A549 (cell line): ENCODE measurements around the gene COPB2. TPM values are rescaled to one million over a fixed set of nuclear protein-coding genes. Genes with fewer than 3 reads are reported as not detected.

ENCODE experiments used
- ATAC-seq, 2 experiments: fragments of 200-7000 bp in 1 of 2; fragments of >200 bp in 1 of 2; cut with Nextera tagmentation in 1 of 2; cut with Tn5 transposase in 1 of 2; 3 replicates each; pipeline versions ENCODE4 v1.8.0 to v1.9.1; 2018 to 2020; ENCODE audit warnings: mild to moderate bottlenecking in 1 of 2, moderate library complexity in 1 of 2
- CTCF ChIA-PET: fragments of 300-600 bp; sonication (Branson Sonifier 250); formaldehyde crosslinking; extraction: SDS; loops from one replicate; lab custom pipeline; 2021; ENCODE audit warnings: antibody characterized with exemption, inconsistent platforms; lab: Yijun Ruan, JAX
- POLR2A ChIA-PET: fragments of 350-600 bp; formaldehyde crosslinking; extraction: SDS; loops from one replicate; lab custom pipeline; 2021; ENCODE audit warnings: antibody characterized with exemption, inconsistent platforms; lab: Yijun Ruan, JAX
- DNase-seq, 2 experiments: peaks; one replicate each; pipeline versions ENCODE4 v3.0.0 to v3.0.0-alpha.2; 2011 to 2016; ENCODE audit warnings: low read depth in 1 of 2, low spot score in 1 of 2
- FAIRE-seq: peaks from 2 replicates; lab custom pipeline; 2011; peaks lifted over from hg19 to GRCh38; lab: Jason Lieb, UNC
- H3K27ac ChIP-seq, 2 experiments: fragments of >200 bp; sonication (Bioruptor Twin); formaldehyde crosslinking; 3 replicates each; pipeline ENCODE4 v1.5.1; 2016 to 2017
- H3K4me1 ChIP-seq: fragments of >200 bp; sonication (Bioruptor Twin); formaldehyde crosslinking; 3 replicates; pipeline ENCODE4 v1.6.1; 2016
- H3K4me2 ChIP-seq: fragments of >200 bp; sonication (Bioruptor Twin); formaldehyde crosslinking; 3 replicates; pipeline ENCODE4 v1.6.1; 2016
- H3K4me3 ChIP-seq: fragments of >200 bp; sonication (Bioruptor Twin); formaldehyde crosslinking; 3 replicates; pipeline ENCODE4 v1.5.1; 2016
- H3K9me3 ChIP-seq: fragments of >200 bp; sonication (Bioruptor Twin); formaldehyde crosslinking; 3 replicates; pipeline ENCODE4 v1.6.1; 2016
- ATOH8 ChIP-seq: fragments of 250-450 bp; sonication (Bioruptor Pico); IDR thresholded peaks from 2 replicates; pipeline ENCODE4 v1.5.0; 2020; ENCODE audit warnings: low read depth, mild to moderate bottlenecking, moderate library complexity
- CEBPB ChIP-seq, 2 experiments: fragments of >200 bp in 1 of 2; sonication (Bioruptor Twin) in 1 of 2; formaldehyde crosslinking in 1 of 2; IDR thresholded peaks; 2 replicates each; pipeline ENCODE4 v1.6.1; 2012 to 2016
- CHD2 ChIP-seq: fragments of 150-350 bp; IDR thresholded peaks from 2 replicates; pipeline ENCODE4 v1.6.1; 2014; ENCODE audit warnings: low read length; ENCODE audit not compliant: partially characterized antibody
- CTCF ChIP-seq: fragments of >200 bp; sonication (Bioruptor Twin); formaldehyde crosslinking; IDR thresholded peaks from 3 replicates; pipeline ENCODE4 v1.5.1; 2016
- E2F6 ChIP-seq: IDR thresholded peaks from 2 replicates; pipeline ENCODE4 v1.6.1; 2012; ENCODE audit warnings: low read depth, borderline replicate concordance
- EHF ChIP-seq: fragments of 250-450 bp; sonication (Bioruptor Pico); IDR thresholded peaks from 2 replicates; pipeline ENCODE4 v1.5.0; 2020; ENCODE audit warnings: mild to moderate bottlenecking
- EHMT2 ChIP-seq: fragments of 200-600 bp; sonication (generic); IDR thresholded peaks from 2 replicates; pipeline ENCODE4 v1.6.1; 2016; ENCODE audit warnings: antibody characterized with exemption, low read depth, mild to moderate bottlenecking, moderate library complexity
- ELK1 ChIP-seq: fragments of 150-350 bp; IDR thresholded peaks from 2 replicates; pipeline ENCODE4 v1.6.1; 2014; ENCODE audit warnings: low read depth, mild to moderate bottlenecking, low read length
- EP300 ChIP-seq, 2 experiments: fragments of >200 bp; sonication (Bioruptor Twin); formaldehyde crosslinking; IDR thresholded peaks; 2 replicates in 1 of 2; 3 replicates in 1 of 2; pipeline ENCODE4 v1.6.1; 2016 to 2017
- ESRRA ChIP-seq: fragments of 150-350 bp; IDR thresholded peaks from 2 replicates; pipeline ENCODE4 v1.6.1; 2014; ENCODE audit warnings: mild to moderate bottlenecking, low read length, borderline replicate concordance
- HEYL ChIP-seq: fragments of 250-450 bp; sonication (Bioruptor Pico); IDR thresholded peaks from 2 replicates; pipeline ENCODE4 v1.8.0; 2021; ENCODE audit warnings: mild to moderate bottlenecking, moderate library complexity
- HOXA7 ChIP-seq: fragments of 250-450 bp; sonication (Bioruptor Pico); IDR thresholded peaks from 2 replicates; pipeline ENCODE4 v1.5.0; 2020; ENCODE audit warnings: mild to moderate bottlenecking, moderate library complexity
- KDM5A ChIP-seq: fragments of 200-600 bp; sonication (generic); IDR thresholded peaks from 2 replicates; pipeline ENCODE4 v1.6.1; 2016; ENCODE audit warnings: antibody characterized with exemption, mild to moderate bottlenecking
- MAZ ChIP-seq: fragments of 150-350 bp; IDR thresholded peaks from 2 replicates; pipeline ENCODE4 v1.6.1; 2014; ENCODE audit warnings: antibody characterized with exemption, low read depth, low read length, borderline replicate concordance
- MYC ChIP-seq: IDR thresholded peaks from 2 replicates; pipeline ENCODE4 v1.6.1; 2012; ENCODE audit warnings: mild to moderate bottlenecking, inconsistent platforms, low read length, improper control_type of control experiment, borderline replicate concordance
- NFE2L2 ChIP-seq: fragments of 150-350 bp; conservative IDR thresholded peaks from 2 replicates; pipeline ENCODE4 v1.6.1; 2014; ENCODE audit warnings: low read length
- NPAS2 ChIP-seq: fragments of 250-450 bp; sonication (Bioruptor Pico); IDR thresholded peaks from 2 replicates; pipeline ENCODE4 v1.8.0; 2022; ENCODE audit warnings: mild to moderate bottlenecking, moderate library complexity, borderline replicate concordance
- RAD21 ChIP-seq, 2 experiments: fragments of >200 bp in 1 of 2; sonication (Bioruptor Twin) in 1 of 2; formaldehyde crosslinking in 1 of 2; IDR thresholded peaks in 1 of 2; conservative IDR thresholded peaks in 1 of 2; 2 replicates in 1 of 2; 3 replicates in 1 of 2; pipeline ENCODE4 v1.6.1; 2012 to 2018; ENCODE audit warnings: inconsistent platforms in 1 of 2
- RARB ChIP-seq: fragments of 250-450 bp; sonication (Bioruptor Pico); IDR thresholded peaks from 2 replicates; pipeline ENCODE4 v1.8.0; 2021; ENCODE audit warnings: mild to moderate bottlenecking, moderate library complexity
- RCOR1 ChIP-seq: fragments of 150-350 bp; IDR thresholded peaks from 2 replicates; pipeline ENCODE4 v1.6.1; 2014; ENCODE audit warnings: antibody characterized with exemption, low read length, low read depth
- RFX5 ChIP-seq: fragments of 450-650 bp; IDR thresholded peaks from 2 replicates; pipeline ENCODE4 v1.7.1; 2014; ENCODE audit warnings: antibody characterized with exemption, mild to moderate bottlenecking, moderate library complexity
- SREBF2 ChIP-seq: fragments of 450-650 bp; IDR thresholded peaks from 2 replicates; pipeline ENCODE4 v1.6.1; 2014; ENCODE audit warnings: mild to moderate bottlenecking, moderate library complexity
- TP53 ChIP-seq: fragments of 250-450 bp; sonication (Bioruptor Pico); IDR thresholded peaks from 2 replicates; pipeline ENCODE4 v1.5.0; 2021; ENCODE audit warnings: mild to moderate bottlenecking, moderate library complexity
- ZFP36 ChIP-seq: fragments of 450-650 bp; IDR thresholded peaks from 2 replicates; pipeline ENCODE4 v1.6.1; 2014; ENCODE audit warnings: borderline replicate concordance; ENCODE audit not compliant: partially characterized antibody
- ZSCAN20 ChIP-seq: fragments of 250-450 bp; sonication (Bioruptor Pico); IDR thresholded peaks from 2 replicates; pipeline ENCODE4 v1.8.0; 2022; ENCODE audit warnings: mild to moderate bottlenecking, moderate library complexity
- WGBS: methylation state at CpG from one replicate; pipeline ENCODE4 v1.1.6; 2017; ENCODE audit errors: missing lambda C conversion rate; 5-methylcytosine and 5-hydroxymethylcytosine counted together
- polyA plus RNA-seq, 4 experiments: library from polyadenylated mRNA; depleted of rRNA in 3 of 4; stranded (reverse); fragments of >200 nt; fragmentation: RNase III in 1 of 4; extraction: RNeasy Plus Mini Kit Qiagen cat#74134 plus additional on column Dnase treatment in 1 of 4; gene quantifications; 2 replicates in 3 of 4; 3 replicates in 1 of 4; pipeline ENCODE4 v1.2.3, GENCODE V29; 2011 to 2017

Gene COPB2
- polyA plus RNA-seq, 2 of the 4 experiments (the other 2 are of a cell fraction): 109 to 124 TPM

- CTCF ChIA-PET: interaction anchor here (0.6 to 3.0 kb wide), 2 partner anchors 158 to 213 kb away, joined by 3 to 18 read pairs; no protein-coding TSS in a partner anchor
- H3K4me3 ChIP-seq: no peak overlapping the region
- 55% methylated on average over 5 of the region's 5 CpGs for WGBS
- TF ChIP-seq SREBF2 (no peak), EP300 (IDR thresholded peaks at IDR 0.05) (no peak), NFE2L2 (no peak), CHD2 (no peak), MAZ (no peak), CTCF (no peak), RARB (CRISPR knock-in tag) (no peak), TP53 (CRISPR knock-in tag) (no peak)
- FAIRE-seq (no peak), DNase-seq (no peak), ATAC-seq (no peak)
- peaks cover 5% of the 10 kb centered on the region; the same call in 2 of the 3 replicates for H3K4me1 ChIP-seq
- H3K4me2 ChIP-seq: no peak overlapping the region
- H3K9me3 ChIP-seq: no peaks in the 10 kb centered on the region
- H3K27ac ChIP-seq: no peak overlapping the region
- POLR2A ChIA-PET: no interaction called here
These were observed 65.0 kb downstream of the COPB2 start for GRCh38 chr3:139324456-139324855.

- no peak overlapping the region for H3K27ac ChIP-seq
- FAIRE-seq (no peak), ATAC-seq (no peak), DNase-seq (no peak)
- ChIA-PET CTCF (interaction anchor here (10.6 kb wide), 1 partner anchor 211 kb away, joined by 55 read pairs; no protein-coding TSS in a partner anchor), POLR2A (no interaction called here)
- no peak for TF ChIP-seq RAD21 (conservative IDR thresholded peaks at IDR 0.05 in 1 of 2, IDR thresholded peaks at IDR 0.05 in 1 of 2)
- TF ChIP-seq CEBPB (IDR thresholded peaks at IDR 0.05): no peak
- no peak for TF ChIP-seq RFX5
- TF ChIP-seq RCOR1: no peak
- no peak for TF ChIP-seq HEYL (CRISPR knock-in tag)
- no peak for TF ChIP-seq NPAS2 (CRISPR knock-in tag)
- TF ChIP-seq ZSCAN20 (CRISPR knock-in tag): no peak
- no peak for TF ChIP-seq EP300 (IDR thresholded peaks at IDR 0.05)
- TF ChIP-seq HOXA7 (CRISPR knock-in tag): no peak
- no peak for TF ChIP-seq E2F6
- no peak for TF ChIP-seq ZFP36
- no peak for TF ChIP-seq KDM5A
- H3K4me2 ChIP-seq: no peak overlapping the region
- H3K4me3 ChIP-seq: no peak overlapping the region
- peaks cover 5% of the 10 kb centered on the region for H3K4me1 ChIP-seq
- H3K9me3 ChIP-seq: no peaks in the 10 kb centered on the region
- WGBS: 78% methylated on average over 6 of the region's 7 CpGs
These were observed 66.3 kb downstream of the COPB2 start for GRCh38 chr3:139323146-139323545.

GRCh38 chr3:139322346-139322745, 67.1 kb downstream of the COPB2 start:
- H3K27ac ChIP-seq: no peak overlapping the region
- no peak overlapping the region for H3K4me3 ChIP-seq
- DNase-seq (no peak), FAIRE-seq (no peak), ATAC-seq (no peak)
- WGBS: 63% methylated on average over 5 of the region's 5 CpGs
- no peak overlapping the region for H3K4me2 ChIP-seq
- H3K9me3 ChIP-seq: no peaks in the 10 kb centered on the region
- TF ChIP-seq MYC (no peak), SREBF2 (no peak), EHF (CRISPR knock-in tag) (no peak), CEBPB (IDR thresholded peaks at IDR 0.05) (no peak), ZSCAN20 (CRISPR knock-in tag) (no peak), ELK1 (no peak), ATOH8 (no peak), ESRRA (no peak), EHMT2 (no peak)
- ChIA-PET POLR2A (no interaction called here), CTCF (interaction anchor here (10.6 kb wide), 1 partner anchor 210 kb away, joined by 55 read pairs; no protein-coding TSS in a partner anchor)
- H3K4me1 ChIP-seq: peaks cover 13% of the 10 kb centered on the region
